ENCODE results near the gene TNNI3K. TPM values are rescaled to one million over a fixed set of nuclear protein-coding genes. Genes with fewer than 3 reads are reported as not detected.

Gene TNNI3K
- total RNA-seq, 4 donors from 2014 or later, result 0.19 TPM; not detected in 3

GRCh38 chr1:74592580-74593355, 357.6 kb downstream of the TNNI3K start:
- no peak overlapping the region for H3K27ac ChIP-seq
- 70 to 71% methylated on average over 4 to 5 of the region's 5 CpGs for WGBS, 2 donors
- H3K27me3 ChIP-seq, result no peaks in the 10 kb centered on the region
- H3K9me3 ChIP-seq, result no peaks in the 10 kb centered on the region
- intact Hi-C loops (cut with DNase I), result no loop called here
- H3K36me3 ChIP-seq, result no peaks in the 10 kb centered on the region
- no peaks in the 10 kb centered on the region for H3K4me1 ChIP-seq
- no peak overlapping the region for H3K4me3 ChIP-seq
- no peak for DNase-seq
- TF ChIP-seq CTCF (IDR thresholded peaks at IDR 0.05) (no peak), POLR2A (IDR thresholded peaks at IDR 0.05) (no peak)

Other genes with a start within 250 kb of the TNNI3K start
- under 1 TPM in 3 of 4 donors, not detected in 1; 0.23 to 0.57 (median 0.57) TPM for gene LRRIQ3, start 37.2 kb upstream of the TNNI3K start, total RNA-seq
- 10 to 100 TPM in 3 of 4 donors, 1 to 10 TPM in 1; 9.6 to 20.8 (median 14.6) TPM for gene FPGT, start 37.1 kb upstream of the TNNI3K start, total RNA-seq